A673 (cell line): ENCODE results near the gene SEC14L6.

Experiments
- EZH2 ChIP-seq: fragments of 200-600 bp; sonication (generic); IDR thresholded peaks from 2 replicates; pipeline ENCODE4 v1.6.1; 2017; ENCODE audit warnings: borderline replicate concordance, low read depth, mild to moderate bottlenecking, mixed read lengths, antibody characterized with exemption, low read length; ENCODE audit not compliant: poor library complexity, severe bottlenecking
- TF ChIP-seq, protein P1 (sequence below): fragments of 300-800, 200-600 bp; sonication (generic); conservative IDR thresholded peaks from 2 replicates; pipeline ENCODE4 v1.5.1; 2017; ENCODE audit warnings: low read depth, mild to moderate bottlenecking, antibody characterized with exemption, low read length, moderate library complexity, mixed read lengths

DNA sequence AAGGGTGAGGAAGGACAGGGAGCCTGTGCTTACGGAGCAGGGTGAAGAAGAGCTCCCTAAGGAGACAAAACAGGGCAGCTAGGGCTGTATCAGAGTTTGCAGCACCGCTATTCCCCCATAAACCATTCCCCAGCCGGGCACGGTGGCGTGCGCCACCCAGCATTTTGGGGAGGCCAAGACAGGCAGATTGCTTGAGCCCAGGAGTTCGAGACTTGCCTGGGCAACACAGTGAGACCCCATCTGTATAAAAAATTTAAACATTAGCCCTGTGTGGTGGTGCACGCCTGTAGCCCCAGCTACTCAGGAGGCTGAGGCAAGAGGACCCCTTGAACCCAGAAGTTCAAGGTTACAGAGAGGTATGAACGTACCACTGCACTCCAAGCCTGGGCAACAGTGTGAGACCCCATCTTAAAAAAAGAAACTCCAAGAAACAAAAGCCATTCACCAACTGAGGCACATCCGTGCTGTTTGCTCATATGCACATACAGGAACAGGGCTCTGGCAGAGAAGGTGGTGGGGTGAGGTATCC lies 23.2 kb upstream of the SEC14L6 start:
- TF ChIP-seq, protein P1, sequence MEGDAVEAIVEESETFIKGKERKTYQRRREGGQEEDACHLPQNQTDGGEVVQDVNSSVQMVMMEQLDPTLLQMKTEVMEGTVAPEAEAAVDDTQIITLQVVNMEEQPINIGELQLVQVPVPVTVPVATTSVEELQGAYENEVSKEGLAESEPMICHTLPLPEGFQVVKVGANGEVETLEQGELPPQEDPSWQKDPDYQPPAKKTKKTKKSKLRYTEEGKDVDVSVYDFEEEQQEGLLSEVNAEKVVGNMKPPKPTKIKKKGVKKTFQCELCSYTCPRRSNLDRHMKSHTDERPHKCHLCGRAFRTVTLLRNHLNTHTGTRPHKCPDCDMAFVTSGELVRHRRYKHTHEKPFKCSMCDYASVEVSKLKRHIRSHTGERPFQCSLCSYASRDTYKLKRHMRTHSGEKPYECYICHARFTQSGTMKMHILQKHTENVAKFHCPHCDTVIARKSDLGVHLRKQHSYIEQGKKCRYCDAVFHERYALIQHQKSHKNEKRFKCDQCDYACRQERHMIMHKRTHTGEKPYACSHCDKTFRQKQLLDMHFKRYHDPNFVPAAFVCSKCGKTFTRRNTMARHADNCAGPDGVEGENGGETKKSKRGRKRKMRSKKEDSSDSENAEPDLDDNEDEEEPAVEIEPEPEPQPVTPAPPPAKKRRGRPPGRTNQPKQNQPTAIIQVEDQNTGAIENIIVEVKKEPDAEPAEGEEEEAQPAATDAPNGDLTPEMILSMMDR: no peak
- no peak for TF ChIP-seq EZH2
